ENCODE data around the gene FNDC3B.

DNA sequence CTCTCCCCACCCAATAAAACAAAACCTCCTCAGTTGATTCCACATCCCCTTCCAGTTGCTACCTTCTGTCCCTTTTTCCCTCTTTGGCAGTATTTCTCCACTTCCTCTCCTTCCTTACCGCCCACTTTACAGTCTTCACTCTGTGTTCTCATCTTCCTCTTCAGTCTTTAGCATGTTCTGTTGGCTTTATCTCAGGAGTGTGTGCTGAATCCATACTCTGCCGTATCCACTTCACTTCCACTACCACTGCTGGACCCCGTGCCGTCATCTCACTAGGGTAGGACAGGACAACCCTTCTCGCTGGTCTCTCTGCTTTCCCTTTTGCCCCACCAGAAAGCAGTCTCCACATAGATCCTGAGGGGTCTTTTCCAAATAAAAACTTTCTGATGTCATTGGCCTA, 74.3 kb downstream of the FNDC3B start:
- no peak for TF ChIP-seq CTCF (IDR thresholded peaks at IDR 0.05)
- TF ChIP-seq ZFX (IDR thresholded peaks at IDR 0.05; ENCODE audit: borderline replicate concordance) = no peak
